ENCODE results near the gene RPS6KL1.

RPS6KL1 gene

GRCh38 chr14:74891870-74892269, 31.2 kb downstream of the RPS6KL1 start:
- no peaks in the 10 kb centered on the region for H3K27me3 ChIP-seq (ENCODE audit: control insufficient read depth, insufficient read depth, low read length)
- H3K9ac ChIP-seq (ENCODE audit: low read depth, low read length), result no peak overlapping the region
- peaks cover 23% of the 10 kb centered on the region for H3K4me1 ChIP-seq (ENCODE audit: control insufficient read depth, insufficient read depth, low read length)
- peaks cover 77% of the 10 kb centered on the region for H3K36me3 ChIP-seq (ENCODE audit: insufficient read depth, low read length)
- H3K4me3 ChIP-seq (ENCODE audit: low read length), result no peak overlapping the region
- H3K4me2 ChIP-seq (ENCODE audit: low read length), result no peak overlapping the region
- H3K9me3 ChIP-seq (replicated peaks; ENCODE audit: low read length), result no peaks in the 10 kb centered on the region

- H3K36me3 ChIP-seq (ENCODE audit: insufficient read depth, low read length), result peaks cover 68% of the 10 kb centered on the region
- no peak overlapping the region for H3K9ac ChIP-seq (ENCODE audit: low read depth, low read length)
- H3K27me3 ChIP-seq (ENCODE audit: control insufficient read depth, insufficient read depth, low read length), result no peaks in the 10 kb centered on the region
- H3K4me2 ChIP-seq (ENCODE audit: low read length), result no peak overlapping the region
- H3K9me3 ChIP-seq (replicated peaks; ENCODE audit: low read length), result no peaks in the 10 kb centered on the region
- peaks cover 38% of the 10 kb centered on the region for H3K4me1 ChIP-seq (ENCODE audit: control insufficient read depth, insufficient read depth, low read length)
- H3K4me3 ChIP-seq (ENCODE audit: low read length), result no peak overlapping the region
Measured at GRCh38 chr14:74890262-74890661, 32.8 kb downstream of the RPS6KL1 start.

- Histone ChIP-seq H3K9ac (ENCODE audit: low read depth, low read length) (no peak overlapping the region), H3K4me1 (ENCODE audit: control insufficient read depth, insufficient read depth, low read length) (peaks cover 56% of the 10 kb centered on the region), H3K4me3 (ENCODE audit: low read length) (no peak overlapping the region), H3K27me3 (ENCODE audit: control insufficient read depth, insufficient read depth, low read length) (no peaks in the 10 kb centered on the region), H3K4me2 (ENCODE audit: low read length) (no peak overlapping the region), H3K36me3 (ENCODE audit: insufficient read depth, low read length) (peaks cover 60% of the 10 kb centered on the region), H3K9me3 (replicated peaks; ENCODE audit: low read length) (no peaks in the 10 kb centered on the region)
Measured at GRCh38 chr14:74888164-74889158, 34.6 kb downstream of the RPS6KL1 start.

GRCh38 chr14:74886001-74886400, 37.1 kb downstream of the RPS6KL1 start:
- Histone ChIP-seq H3K36me3 (ENCODE audit: insufficient read depth, low read length) (peaks cover 39% of the 10 kb centered on the region), H3K27me3 (ENCODE audit: control insufficient read depth, insufficient read depth, low read length) (no peaks in the 10 kb centered on the region), H3K4me3 (ENCODE audit: low read length) (no peak overlapping the region), H3K9me3 (replicated peaks; ENCODE audit: low read length) (no peaks in the 10 kb centered on the region), H3K4me2 (ENCODE audit: low read length) (peak overlapping the region; percentile 48), H3K4me1 (ENCODE audit: control insufficient read depth, insufficient read depth, low read length) (peaks cover 53% of the 10 kb centered on the region), H3K9ac (ENCODE audit: low read depth, low read length) (peak overlapping the region; percentile 28)

GRCh38 chr14:74882103-74882920, 40.7 kb downstream of the RPS6KL1 start:
- Histone ChIP-seq H3K9me3 (replicated peaks; ENCODE audit: low read length) (no peaks in the 10 kb centered on the region), H3K4me1 (ENCODE audit: control insufficient read depth, insufficient read depth, low read length) (peaks cover 44% of the 10 kb centered on the region)

GRCh38 chr14:74881431-74882102, 41.5 kb downstream of the RPS6KL1 start, which contains the start of gene DLST:
DLST (plus strand) TSS chr14:74881916; CDS start chr14:74881954, 38 bp downstream.
- H3K9me3 ChIP-seq (replicated peaks; ENCODE audit: low read length), result no peaks in the 10 kb centered on the region
- peaks cover 40% of the 10 kb centered on the region for H3K4me1 ChIP-seq (ENCODE audit: control insufficient read depth, insufficient read depth, low read length)
- H3K27me3 ChIP-seq (ENCODE audit: control insufficient read depth, insufficient read depth, low read length), result no peaks in the 10 kb centered on the region
- peaks cover 16% of the 10 kb centered on the region for H3K36me3 ChIP-seq (ENCODE audit: insufficient read depth, low read length)
- peak within 1 kb of the TSS; percentile 98 for H3K4me2 ChIP-seq (ENCODE audit: low read length)
- peak within 1 kb of the TSS; percentile 100 for H3K4me3 ChIP-seq (ENCODE audit: low read length)
- peak within 1 kb of the TSS; percentile 100 for H3K9ac ChIP-seq (ENCODE audit: low read depth, low read length)

More at GRCh38 chr14:74882103-74882920, 40.7 kb downstream of the RPS6KL1 start:
- H3K36me3 ChIP-seq (ENCODE audit: insufficient read depth, low read length), result peaks cover 16% of the 10 kb centered on the region
- H3K4me2 ChIP-seq (ENCODE audit: low read length), result peak overlapping the region; percentile 98
- H3K4me3 ChIP-seq (ENCODE audit: low read length), result peak overlapping the region; percentile 100
- peak overlapping the region; percentile 100 for H3K9ac ChIP-seq (ENCODE audit: low read depth, low read length)
- H3K27me3 ChIP-seq (ENCODE audit: control insufficient read depth, insufficient read depth, low read length), result no peaks in the 10 kb centered on the region

GRCh38 chr14:74879427-74880182, 43.5 kb downstream of the RPS6KL1 start:
- Histone ChIP-seq H3K9ac (ENCODE audit: low read depth, low read length) (no peak overlapping the region), H3K4me1 (ENCODE audit: control insufficient read depth, insufficient read depth, low read length) (peaks cover 23% of the 10 kb centered on the region), H3K36me3 (ENCODE audit: insufficient read depth, low read length) (peaks cover 8% of the 10 kb centered on the region), H3K4me2 (ENCODE audit: low read length) (no peak overlapping the region), H3K27me3 (ENCODE audit: control insufficient read depth, insufficient read depth, low read length) (no peaks in the 10 kb centered on the region), H3K9me3 (replicated peaks; ENCODE audit: low read length) (no peaks in the 10 kb centered on the region), H3K4me3 (ENCODE audit: low read length) (no peak overlapping the region)

- Histone ChIP-seq H3K9me3 (replicated peaks; ENCODE audit: low read length) (no peaks in the 10 kb centered on the region), H3K9ac (ENCODE audit: low read depth, low read length) (no peak within 1 kb of the TSS), H3K4me3 (ENCODE audit: low read length) (no peak within 1 kb of the TSS)
Measured at GRCh38 chr14:74875941-74876913, 46.8 kb downstream of the RPS6KL1 start, which contains the start of gene PROX2. PROX2 (minus strand) TSS chr14:74876145; CDS start chr14:74863834, 12,311 bp downstream.

GRCh38 chr14:74875204-74875603, 47.9 kb downstream of the RPS6KL1 start:
- H3K4me2 ChIP-seq (ENCODE audit: low read length), result no peak overlapping the region
- no peaks in the 10 kb centered on the region for H3K4me1 ChIP-seq (ENCODE audit: control insufficient read depth, insufficient read depth, low read length)
- H3K27me3 ChIP-seq (ENCODE audit: control insufficient read depth, insufficient read depth, low read length), result peaks cover 11% of the 10 kb centered on the region
- no peak overlapping the region for H3K9ac ChIP-seq (ENCODE audit: low read depth, low read length)
- no peak overlapping the region for H3K4me3 ChIP-seq (ENCODE audit: low read length)
- no peaks in the 10 kb centered on the region for H3K9me3 ChIP-seq (replicated peaks; ENCODE audit: low read length)
- H3K36me3 ChIP-seq (ENCODE audit: insufficient read depth, low read length), result no peaks in the 10 kb centered on the region

More at GRCh38 chr14:74875941-74876913, 46.8 kb downstream of the RPS6KL1 start, which contains the start of gene PROX2:
- no peak within 1 kb of the TSS for H3K4me2 ChIP-seq (ENCODE audit: low read length)
- H3K27me3 ChIP-seq (ENCODE audit: control insufficient read depth, insufficient read depth, low read length), result peaks cover 11% of the 10 kb centered on the region
- no peaks in the 10 kb centered on the region for H3K36me3 ChIP-seq (ENCODE audit: insufficient read depth, low read length)
- peaks cover 4% of the 10 kb centered on the region for H3K4me1 ChIP-seq (ENCODE audit: control insufficient read depth, insufficient read depth, low read length)
